GM10266 (cell line): ENCODE results near the gene MYO9A.
"Not testable (repeated sequence)": the region's sequence is repeated elsewhere in the genome, so short reads cannot be mapped to it uniquely, and the experiment has no call there.

Source experiments
- DNase-seq: peaks from one replicate; pipeline ENCODE4 v3.0.0; 2012; ENCODE audit errors: extremely low spot score
- CTCF ChIP-seq: IDR thresholded peaks from 2 replicates; pipeline ENCODE4 v1.5.1; 2012; ENCODE audit warnings: mild to moderate bottlenecking, low read depth; ENCODE audit not compliant: control insufficient read depth, insufficient read depth; ENCODE audit errors: missing control alignments

The MYO9A gene

GRCh38 chr15:72110355-72110754 is 7.6 kb downstream of the MYO9A start:
- DNase-seq = no peak

GRCh38 chr15:72106068-72106467 is 11.9 kb downstream of the MYO9A start:
- TF ChIP-seq CTCF = no peak
- no peak for DNase-seq

More at GRCh38 chr15:72110355-72110754, 7.6 kb downstream of the MYO9A start:
- TF ChIP-seq CTCF = no peak

- DNase-seq = no peak
Measured at GRCh38 chr15:72105111-72105510, 12.8 kb downstream of the MYO9A start.

GRCh38 chr15:72100551-72100950 is 17.4 kb downstream of the MYO9A start:
- not testable (repeated sequence) for DNase-seq

More at GRCh38 chr15:72105111-72105510, 12.8 kb downstream of the MYO9A start:
- TF ChIP-seq CTCF = no peak

- no peak for DNase-seq
- no peak for TF ChIP-seq CTCF
Measured at GRCh38 chr15:72099155-72099554, 18.8 kb downstream of the MYO9A start.

- DNase-seq = no peak
- no peak for TF ChIP-seq CTCF
Measured at GRCh38 chr15:72098040-72098439, 19.9 kb downstream of the MYO9A start.

GRCh38 chr15:72096796-72097195 is 21.2 kb downstream of the MYO9A start:
- TF ChIP-seq CTCF = no peak
- DNase-seq = no peak

- no peak for DNase-seq
Measured at GRCh38 chr15:72092691-72093090, 25.3 kb downstream of the MYO9A start.

More at GRCh38 chr15:72092691-72093090, 25.3 kb downstream of the MYO9A start:
- no peak for TF ChIP-seq CTCF
